Mesenteric fat pad (tissue), 1 donor: Measurements from ENCODE around the gene FKBP5. TPM values are rescaled to one million over a fixed set of nuclear protein-coding genes. Genes with fewer than 3 reads are reported as not detected.
"Not testable (repeated sequence)": the region's sequence is repeated elsewhere in the genome, so short reads cannot be mapped to it uniquely, and the experiment has no call there.

Experiments used
- DNase-seq: peaks from one replicate; pipeline ENCODE4 v3.0.0-alpha.2; 2020; ENCODE audit warnings: low spot score
- microRNA-seq: library from miRNA; unstranded; fragments of <30 nt; microRNA quantifications from one replicate; pipeline ENCODE4 v1.2.0, GENCODE V29; 2020; ENCODE audit warnings: borderline number of aligned reads
- total RNA-seq: library from RNA; stranded (reverse); fragmentation: NEBNext Ultra II Directional; extraction: Animal tissue kit (Norgen Biotek cat#: 25700); gene quantifications from one replicate; pipeline ENCODE4 v1.2.1, GENCODE V29; 2021
- donor health status: DM: yes; HTN: yes; CAD: no.

FKBP5 gene
- total RNA-seq, 1 donor from 2014 or later = 212 TPM

- DNase-seq = no peak
Observed at GRCh38 chr6:35550437-35550836, 138.3 kb downstream of the FKBP5 start.

- no peak for DNase-seq
Observed at GRCh38 chr6:35547676-35548075, 141.0 kb downstream of the FKBP5 start.

GRCh38 chr6:35544769-35545361 lies 143.8 kb downstream of the FKBP5 start:
- no peak for DNase-seq

- DNase-seq = no peak
Observed at GRCh38 chr6:35543459-35544193, 145.1 kb downstream of the FKBP5 start.

DNA sequence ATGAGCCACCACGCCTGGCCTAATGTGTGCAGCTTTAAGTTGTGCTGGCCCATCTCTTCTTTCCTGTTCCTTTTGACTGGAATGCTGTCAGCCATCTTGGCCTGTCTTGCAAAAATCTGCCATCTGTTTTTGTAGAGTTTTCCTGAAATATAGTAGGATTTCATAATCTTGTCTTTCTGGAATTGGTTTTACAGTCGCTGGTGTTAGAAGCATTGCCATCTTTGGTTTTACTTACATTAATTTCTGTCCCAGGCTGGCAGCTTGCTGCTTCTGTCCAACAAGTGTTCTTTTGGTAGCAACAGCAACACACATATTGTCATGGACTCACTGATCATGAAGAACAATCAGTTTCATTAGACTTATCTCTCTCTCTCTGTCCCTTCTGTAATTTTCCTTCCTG lies 146.9 kb downstream of the FKBP5 start:
- no peak for DNase-seq

DNA sequence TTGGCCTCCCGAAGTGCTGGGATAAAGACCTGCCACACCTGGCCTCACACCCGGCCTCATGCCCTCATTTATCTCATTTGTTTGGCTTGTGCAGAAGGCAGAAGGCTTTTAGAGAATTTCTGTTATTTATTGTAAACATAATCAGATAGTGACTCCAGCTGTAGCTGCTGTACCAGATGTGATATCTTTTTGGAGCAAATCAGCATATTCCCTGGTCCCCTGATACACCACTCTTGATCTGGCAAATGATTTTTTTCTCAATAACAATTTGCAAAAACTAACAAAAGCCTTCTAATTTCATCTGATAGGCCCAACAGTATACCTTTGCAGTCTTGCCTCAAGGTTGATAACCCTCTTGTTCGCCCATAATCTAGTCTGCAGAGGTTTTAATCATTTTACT lies 149.5 kb downstream of the FKBP5 start:
- no peak for DNase-seq

GRCh38 chr6:35535847-35536246 lies 152.9 kb downstream of the FKBP5 start:
- not testable (repeated sequence) for DNase-seq

DNA sequence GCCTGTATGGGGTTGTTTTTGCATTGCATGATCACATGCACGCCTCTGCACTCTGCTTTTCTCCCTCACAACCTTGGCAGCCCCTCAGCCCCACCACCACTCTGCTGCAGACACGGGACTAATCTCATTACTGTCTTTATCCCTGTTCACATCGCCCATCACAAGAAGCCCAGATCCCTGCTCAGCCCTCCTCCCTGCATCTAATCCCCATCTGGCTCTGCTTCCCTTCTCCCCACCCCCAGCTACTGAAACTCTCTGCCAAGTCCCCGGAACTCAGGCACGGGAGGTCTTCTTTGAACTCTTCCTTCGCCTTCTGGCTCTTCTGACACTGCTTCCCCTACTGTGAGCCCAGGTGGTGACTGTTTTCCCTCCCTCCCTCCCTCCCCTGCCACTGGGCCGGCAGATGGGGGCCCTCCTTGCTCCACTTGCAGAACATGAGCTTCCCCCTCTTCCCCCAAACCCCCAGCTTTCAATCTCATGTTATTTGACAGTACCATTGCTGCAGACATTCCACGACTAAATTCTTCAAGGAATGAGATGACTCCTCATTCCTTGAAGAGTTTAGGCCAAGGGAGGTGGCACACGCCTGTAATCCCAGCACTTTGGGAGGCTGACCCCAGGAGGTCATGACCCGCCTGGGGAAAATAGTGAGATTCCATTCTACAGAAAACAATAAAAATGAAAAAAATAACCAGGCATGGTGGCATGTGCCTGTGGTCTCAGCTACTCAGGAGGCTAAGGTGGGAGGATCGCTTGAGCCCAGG lies 154.1 kb downstream of the FKBP5 start:
- no peak for DNase-seq

DNA sequence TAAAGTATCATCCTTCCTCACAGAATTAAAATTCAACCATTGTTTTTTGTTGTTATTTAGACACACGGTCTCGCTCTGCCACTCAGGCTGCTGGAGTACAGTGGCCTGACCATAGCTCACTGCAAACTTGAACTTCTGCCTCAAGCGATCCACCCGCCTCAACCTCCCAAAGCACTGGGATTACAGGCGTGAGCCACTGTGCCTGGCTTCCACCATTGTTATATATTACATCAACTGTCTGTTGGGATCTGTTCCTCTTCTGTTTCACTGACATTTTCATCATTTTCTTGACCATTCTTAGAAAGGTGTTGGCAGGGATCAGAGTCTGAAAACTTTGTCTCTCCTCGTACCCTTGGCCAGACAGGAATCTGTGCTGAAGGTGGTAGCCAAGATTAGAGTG lies 154.7 kb downstream of the FKBP5 start:
- no peak for DNase-seq

DNA sequence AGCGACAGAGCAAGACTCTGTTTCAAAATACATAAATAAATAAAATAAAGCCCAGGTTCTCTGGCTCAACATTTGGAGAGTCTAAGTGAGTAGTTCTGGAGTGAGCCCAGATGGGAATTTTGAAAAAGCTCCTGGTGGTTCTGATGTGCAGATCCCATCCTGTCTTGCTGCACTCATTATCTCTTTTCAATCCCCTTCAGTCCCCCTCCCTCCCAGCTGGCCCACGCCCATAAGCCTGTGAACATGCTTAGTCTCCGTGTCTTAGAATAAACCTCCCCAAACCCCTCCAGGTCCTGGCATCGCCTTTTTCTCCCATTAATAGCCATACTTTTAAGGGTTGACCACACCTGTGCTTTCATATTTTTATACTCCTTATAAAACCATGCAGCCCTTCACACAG lies 156.6 kb downstream of the FKBP5 start:
- no peak for DNase-seq

DNA sequence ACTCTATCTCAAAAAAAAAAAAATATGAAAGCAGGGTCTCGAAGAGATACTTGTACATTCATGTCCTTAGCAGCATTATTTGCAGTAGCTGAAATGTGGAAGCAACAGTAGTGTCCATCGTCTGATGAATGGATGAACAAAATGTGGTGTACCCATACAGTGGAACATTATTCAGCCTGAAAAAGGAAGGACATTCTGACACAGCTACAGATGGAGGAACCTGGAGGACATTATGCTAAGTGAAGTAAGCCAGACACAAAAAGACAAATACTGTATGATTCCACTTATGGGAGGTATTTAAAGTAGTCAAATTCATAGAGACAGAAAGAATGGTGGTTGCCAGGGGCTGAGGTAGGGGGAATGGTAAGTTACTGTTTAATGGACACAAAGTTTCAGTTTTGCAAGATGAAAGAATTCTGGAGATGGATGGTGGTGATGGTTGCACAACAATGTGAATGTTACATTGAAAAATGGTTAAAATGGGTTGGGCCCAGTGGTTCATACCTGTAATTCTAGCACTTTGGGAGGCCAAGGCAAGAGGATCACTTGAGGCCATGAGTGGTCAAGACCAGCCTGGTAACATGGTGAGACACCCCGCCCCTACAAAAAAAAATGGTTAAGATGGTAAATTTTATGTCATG lies 164.2 kb downstream of the FKBP5 start:
- DNase-seq = no peak

Small RNA genes within 50 kb of the gene (microRNA-seq; reads per million reads assigned to microRNA genes)
- gene MIR5690 = 5.8 reads per million

Other genes with a start within 250 kb of the FKBP5 start
- 1.9 TPM for gene FANCE, start 236.6 kb downstream of the FKBP5 start, total RNA-seq
- 919 TPM for gene RPL10A, start 220.5 kb downstream of the FKBP5 start, total RNA-seq
- 25.3 TPM for gene TEAD3, start 191.8 kb downstream of the FKBP5 start, total RNA-seq
- not detected for gene TULP1, start 176.0 kb downstream of the FKBP5 start, total RNA-seq
- gene ARMC12, start 48.1 kb upstream of the FKBP5 start, total RNA-seq = 0.58 TPM
- gene CLPSL2, start 87.7 kb upstream of the FKBP5 start, total RNA-seq = not detected
- gene CLPSL1, start 92.1 kb upstream of the FKBP5 start, total RNA-seq = not detected
- 3.5 TPM for gene CLPS, start 108.4 kb upstream of the FKBP5 start, total RNA-seq
- gene LHFPL5, start 116.4 kb upstream of the FKBP5 start, total RNA-seq = not detected
- gene SRPK1, start 232.2 kb upstream of the FKBP5 start, total RNA-seq = 32.9 TPM